GM23338 (cell line): ENCODE measurements around the gene NEMP1. TPM values are rescaled to one million over a fixed set of nuclear protein-coding genes. Genes with fewer than 3 reads are reported as not detected.
A peak's percentile ranks its signal among the peaks of the same experiment; 100 is the strongest.

Experiments used
- ATAC-seq: fragments of 200-7000 bp; cut with Tn5 transposase; 3 replicates; pipeline ENCODE4 v1.9.1; 2020
- DNase-seq: peaks from one replicate; pipeline ENCODE4 v3.0.0-alpha.2; 2015; ENCODE audit warnings: low spot score
- H2AFZ ChIP-seq: fragments of 200-600 bp; sonication (generic); 2 replicates; pipeline ENCODE4 v1.8.0; 2016; ENCODE audit warnings: antibody characterized with exemption, mild to moderate bottlenecking, moderate library complexity
- H3F3A ChIP-seq: fragments of 200-600 bp; sonication (generic); replicated peaks from 2 replicates; pipeline ENCODE4 v1.8.0; 2017; ENCODE audit warnings: antibody characterized with exemption, mixed run types, low read depth
- H3K27ac ChIP-seq: fragments of 200-600 bp; sonication (generic); 2 replicates; pipeline ENCODE4 v1.6.1; 2016; ENCODE audit warnings: low read depth
- H3K27me3 ChIP-seq: fragments of 200-600 bp; sonication (generic); 2 replicates; pipeline ENCODE4 v1.8.0; 2016; ENCODE audit warnings: mild to moderate bottlenecking, mixed run types, moderate library complexity; ENCODE audit not compliant: insufficient read depth
- H3K36me3 ChIP-seq: fragments of 200-600 bp; sonication (generic); 2 replicates; pipeline ENCODE4 v1.8.0; 2016; ENCODE audit warnings: mild to moderate bottlenecking; ENCODE audit not compliant: insufficient read depth
- H3K4me1 ChIP-seq: fragments of 200-600 bp; sonication (generic); 2 replicates; pipeline ENCODE4 v1.8.0; 2016; ENCODE audit warnings: mild to moderate bottlenecking, moderate library complexity; ENCODE audit not compliant: insufficient read depth
- H3K4me2 ChIP-seq: fragments of 200-600 bp; sonication (generic); 2 replicates; pipeline ENCODE4 v1.7.1; 2017; ENCODE audit warnings: mixed run types
- H3K4me3 ChIP-seq: fragments of 200-600 bp; sonication (generic); 2 replicates; pipeline ENCODE4 v1.6.1; 2016; ENCODE audit warnings: mixed run types
- H3K79me2 ChIP-seq: fragments of 200-600 bp; sonication (generic); replicated peaks from 2 replicates; pipeline ENCODE4 v1.8.0; 2017; ENCODE audit warnings: mild to moderate bottlenecking; ENCODE audit not compliant: insufficient read depth
- H3K9me2 ChIP-seq: fragments of 200-600 bp; sonication (generic); 2 replicates; pipeline ENCODE4 v1.8.0; 2017; ENCODE audit not compliant: insufficient read depth
- H4K20me1 ChIP-seq: fragments of 200-600 bp; sonication (generic); replicated peaks from 2 replicates; pipeline ENCODE4 v1.8.0; 2017; ENCODE audit warnings: mild to moderate bottlenecking; ENCODE audit not compliant: insufficient read depth
- H3K27ac Mint-ChIP-seq: 2 replicates; pipeline ENCODE4 v1.8.0; 2020; ENCODE audit warnings: inconsistent platforms, mild to moderate bottlenecking, moderate library complexity, mixed read lengths
- H3K27me3 Mint-ChIP-seq: 3 replicates; pipeline ENCODE4 v1.8.0; 2022; ENCODE audit warnings: low read depth, mild to moderate bottlenecking, moderate library complexity, mixed read lengths, inconsistent platforms; ENCODE audit not compliant: insufficient read depth, poor library complexity
- H3K36me3 Mint-ChIP-seq: 3 replicates; pipeline ENCODE4 v1.8.0; 2021; ENCODE audit warnings: low read depth, mild to moderate bottlenecking, inconsistent platforms, moderate library complexity, mixed read lengths
- H3K4me1 Mint-ChIP-seq: 3 replicates; pipeline ENCODE4 v1.8.0; 2020; ENCODE audit warnings: mild to moderate bottlenecking, inconsistent platforms, mixed read lengths
- H3K4me3 Mint-ChIP-seq: 3 replicates; pipeline ENCODE4 v1.8.0; 2021; ENCODE audit warnings: moderate library complexity, mild to moderate bottlenecking, inconsistent platforms, mixed read lengths
- H3K9me3 Mint-ChIP-seq: 3 replicates; pipeline ENCODE4 v1.8.0; 2020; ENCODE audit warnings: moderate library complexity, mild to moderate bottlenecking, inconsistent platforms, mixed read lengths
- CREB1 ChIP-seq: fragments of 250-450 bp; sonication (Bioruptor Pico); IDR thresholded peaks from 2 replicates; pipeline ENCODE4 v1.5.0; 2020; ENCODE audit warnings: low read depth, mild to moderate bottlenecking, moderate library complexity
- EZH2 ChIP-seq: fragments of 200-600 bp; sonication (generic); IDR thresholded peaks from one replicate; pipeline ENCODE4 v1.8.0; 2017; ENCODE audit warnings: antibody characterized with exemption, mild to moderate bottlenecking, low read depth; ENCODE audit not compliant: unreplicated experiment
- EZH2phosphoT487 ChIP-seq: fragments of 200-600 bp; sonication (generic); IDR thresholded peaks from one replicate; pipeline ENCODE4 v1.8.1; 2018; ENCODE audit warnings: antibody characterized with exemption; ENCODE audit not compliant: unreplicated experiment
- JUNB ChIP-seq: IDR thresholded peaks from one replicate; pipeline ENCODE4 v1.6.1; 2016; ENCODE audit warnings: antibody characterized with exemption; ENCODE audit not compliant: unreplicated experiment
- POLR2AphosphoS5 ChIP-seq: IDR thresholded peaks from 2 replicates; pipeline ENCODE4 v1.6.1; 2016; ENCODE audit warnings: antibody characterized with exemption, low read depth
- REST ChIP-seq: IDR thresholded peaks from one replicate; pipeline ENCODE4 v1.6.1; 2018; ENCODE audit warnings: antibody characterized with exemption; ENCODE audit not compliant: unreplicated experiment
- ZNF331 ChIP-seq: fragments of 250-450 bp; sonication (Bioruptor Pico); IDR thresholded peaks from 2 replicates; pipeline ENCODE4 v1.5.0; 2020; ENCODE audit warnings: low read depth, mild to moderate bottlenecking, moderate library complexity
- ZNF462 ChIP-seq: fragments of 250-450 bp; sonication (Bioruptor Pico); IDR thresholded peaks from 2 replicates; pipeline ENCODE4 v1.5.0; 2020; ENCODE audit warnings: mild to moderate bottlenecking, moderate library complexity
- polyA plus RNA-seq: library from polyadenylated mRNA; unstranded; fragments of >200 nt; fragmentation: Nextera tagmentation; extraction: Ambion mirVana; gene quantifications from 2 replicates; pipeline ENCODE4 v1.2.1, GENCODE V29; 2016
- total RNA-seq: library from RNA; depleted of rRNA; stranded (reverse); fragments of >200 nt; shearing (Covaris generic); gene quantifications from 2 replicates; pipeline ENCODE4 v1.2.3, GENCODE V29; 2014
- TF ChIP-seq, protein P1 (sequence below): IDR thresholded peaks from 2 replicates; pipeline ENCODE4 v1.6.1; 2016; ENCODE audit warnings: antibody characterized with exemption

The NEMP1 gene
- total and polyA plus RNA-seq, 2 experiments from 2014 or later, result 11.9 to 35.0 TPM

- H3K4me3 Mint-ChIP-seq, result no peak overlapping the region
- ATAC-seq (no peak), DNase-seq (no peak)
- peaks cover 10% of the 10 kb centered on the region for H3K27me3 Mint-ChIP-seq
- Histone ChIP-seq H3K27me3 (no peaks in the 10 kb centered on the region), H3F3A (peaks cover 4% of the 10 kb centered on the region; the same call in 1 of the 2 replicates), H2AFZ (no peak overlapping the region), H3K4me3 (no peak overlapping the region), H3K4me1 (peaks cover 12% of the 10 kb centered on the region), H3K4me2 (no peak overlapping the region), H3K79me2 (peaks cover 23% of the 10 kb centered on the region), H3K9me2 (no peaks in the 10 kb centered on the region), H3K36me3 (no peaks in the 10 kb centered on the region), H3K27ac (no peak overlapping the region), H4K20me1 (peaks cover 8% of the 10 kb centered on the region; the same call in 1 of the 2 replicates)
- H3K4me1 Mint-ChIP-seq, result peaks cover 14% of the 10 kb centered on the region
- peaks cover 18% of the 10 kb centered on the region for H3K36me3 Mint-ChIP-seq
- H3K9me3 Mint-ChIP-seq, result no peaks in the 10 kb centered on the region
- TF ChIP-seq, protein P1, sequence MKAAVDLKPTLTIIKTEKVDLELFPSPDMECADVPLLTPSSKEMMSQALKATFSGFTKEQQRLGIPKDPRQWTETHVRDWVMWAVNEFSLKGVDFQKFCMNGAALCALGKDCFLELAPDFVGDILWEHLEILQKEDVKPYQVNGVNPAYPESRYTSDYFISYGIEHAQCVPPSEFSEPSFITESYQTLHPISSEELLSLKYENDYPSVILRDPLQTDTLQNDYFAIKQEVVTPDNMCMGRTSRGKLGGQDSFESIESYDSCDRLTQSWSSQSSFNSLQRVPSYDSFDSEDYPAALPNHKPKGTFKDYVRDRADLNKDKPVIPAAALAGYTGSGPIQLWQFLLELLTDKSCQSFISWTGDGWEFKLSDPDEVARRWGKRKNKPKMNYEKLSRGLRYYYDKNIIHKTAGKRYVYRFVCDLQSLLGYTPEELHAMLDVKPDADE, result no peak
- H3K27ac Mint-ChIP-seq, result peak overlapping the region; percentile 40; the same call in 1 of the 2 replicates
Observed at GRCh38 chr12:57080855-57081254, 2.3 kb upstream of the NEMP1 start.

DNA sequence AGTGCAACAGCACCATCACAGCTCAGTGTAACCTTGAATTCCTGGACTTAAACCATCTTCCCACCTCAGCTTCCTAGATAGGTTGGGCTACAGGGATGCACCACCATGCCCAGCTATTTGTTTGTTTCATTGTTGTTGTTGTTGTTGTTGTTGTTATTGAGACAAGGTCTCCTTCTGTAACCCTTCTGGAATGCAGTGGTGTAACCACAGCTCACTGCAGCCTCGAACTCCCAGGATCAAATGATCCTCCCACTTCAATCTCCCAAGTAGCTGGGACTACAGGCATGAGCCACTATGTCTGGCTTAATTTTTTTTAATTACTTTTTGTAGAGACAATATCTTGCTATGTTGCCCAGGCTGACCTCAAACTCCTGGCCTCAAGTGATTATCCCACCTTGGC is 1.2 kb upstream of the NEMP1 start:
- H3K27ac ChIP-seq, result no peak overlapping the region
- 0 out of 2 replicates have a peak overlapping the region, but pooled peaks have one; percentile 68 for H3K4me2 ChIP-seq

More for the DNA sequence above, 1.2 kb upstream of the NEMP1 start:
- no peaks in the 10 kb centered on the region for H3K36me3 ChIP-seq
- peaks cover 6% of the 10 kb centered on the region for H3K4me1 Mint-ChIP-seq
- H3F3A ChIP-seq, result peaks cover 4% of the 10 kb centered on the region; the same call in 1 of the 2 replicates
- no peak overlapping the region for H3K27ac Mint-ChIP-seq
- H3K4me3 Mint-ChIP-seq, result peak overlapping the region; percentile 97; the same call in 2 of the 3 replicates
- TF ChIP-seq EZH2phosphoT487 (no peak), CREB1 (CRISPR knock-in tag) (no peak), ZNF331 (CRISPR knock-in tag) (no peak), ZNF462 (CRISPR knock-in tag) (no peak), JUNB (no peak), REST (no peak), POLR2AphosphoS5 (no peak), EZH2 (no peak)
- no peak overlapping the region for H3K4me3 ChIP-seq
- DNase-seq (peak; percentile 30), ATAC-seq (no peak)
- H3K9me2 ChIP-seq, result no peaks in the 10 kb centered on the region
- H2AFZ ChIP-seq, result no peak overlapping the region
- peaks cover 8% of the 10 kb centered on the region; the same call in 1 of the 2 replicates for H4K20me1 ChIP-seq
- H3K79me2 ChIP-seq, result peaks cover 24% of the 10 kb centered on the region
- no peaks in the 10 kb centered on the region for H3K9me3 Mint-ChIP-seq
- peaks cover 19% of the 10 kb centered on the region for H3K36me3 Mint-ChIP-seq
- no peaks in the 10 kb centered on the region for H3K27me3 ChIP-seq
- peaks cover 5% of the 10 kb centered on the region; the same call in 1 of the 2 replicates for H3K4me1 ChIP-seq
- peaks cover 8% of the 10 kb centered on the region for H3K27me3 Mint-ChIP-seq
